GM12878 (cell line): Measurements from ENCODE around the gene TSEN34. TPM values are rescaled to one million over a fixed set of nuclear protein-coding genes. Genes with fewer than 3 reads are reported as not detected.
A peak's percentile ranks its signal among the peaks of the same experiment; 100 is the strongest.

Experiments used
- BACH1 ChIP-seq: fragments of 450-650 bp; IDR thresholded peaks from 2 replicates; pipeline ENCODE4 v1.6.1; 2017; ENCODE audit warnings: mild to moderate bottlenecking, borderline replicate concordance
- BCLAF1 ChIP-seq: fragments of 450-650 bp; IDR thresholded peaks from 2 replicates; pipeline ENCODE4 v1.6.1; 2017; ENCODE audit warnings: antibody characterized with exemption, mild to moderate bottlenecking, moderate library complexity
- EED ChIP-seq: sonication (generic); IDR thresholded peaks from 2 replicates; pipeline ENCODE4 v1.6.1; 2016; ENCODE audit warnings: antibody characterized with exemption, low read depth
- GATAD2B ChIP-seq: fragments of 450-650 bp; conservative IDR thresholded peaks from 2 replicates; pipeline ENCODE4 v1.6.1; 2017; ENCODE audit warnings: low read depth, mild to moderate bottlenecking, moderate library complexity
- IKZF2 ChIP-seq, 2 experiments: fragments of 450-650 bp; IDR thresholded peaks; 2 replicates each; pipeline ENCODE4 v1.6.1; 2017; ENCODE audit warnings: mild to moderate bottlenecking in 2 of 2, moderate library complexity in 2 of 2
- KLF5 ChIP-seq: fragments of 450-650 bp; IDR thresholded peaks from 2 replicates; pipeline ENCODE4 v1.6.1; 2014; ENCODE audit warnings: mild to moderate bottlenecking; ENCODE audit not compliant: partially characterized antibody
- MEF2B ChIP-seq: fragments of 450-650 bp; IDR thresholded peaks from 2 replicates; pipeline ENCODE4 v1.6.1; 2018; ENCODE audit warnings: mild to moderate bottlenecking, moderate library complexity; ENCODE audit not compliant: partially characterized antibody, poor library complexity, severe bottlenecking
- MLLT1 ChIP-seq: fragments of 450-650 bp; IDR thresholded peaks from 2 replicates; pipeline ENCODE4 v1.6.1; 2016; ENCODE audit warnings: mild to moderate bottlenecking
- NFXL1 ChIP-seq: fragments of 450-650 bp; IDR thresholded peaks from 2 replicates; pipeline ENCODE4 v1.6.1; 2017; ENCODE audit warnings: antibody characterized with exemption, mild to moderate bottlenecking, borderline replicate concordance
- NFYA ChIP-seq: IDR thresholded peaks from 2 replicates; pipeline ENCODE4 v1.6.1; 2011; ENCODE audit warnings: low read depth, mild to moderate bottlenecking, low read length, improper control_type of control experiment, borderline replicate concordance
- NFYB ChIP-seq: IDR thresholded peaks from 2 replicates; pipeline ENCODE4 v1.6.1; 2011; ENCODE audit warnings: low read depth, mild to moderate bottlenecking, low read length, improper control_type of control experiment, moderate library complexity; ENCODE audit not compliant: insufficient read depth
- NR2F1 ChIP-seq: fragments of 450-650 bp; conservative IDR thresholded peaks from 2 replicates; pipeline ENCODE4 v1.6.1; 2017; ENCODE audit warnings: mild to moderate bottlenecking
- SMAD1 ChIP-seq: fragments of 450-650 bp; IDR thresholded peaks from 2 replicates; pipeline ENCODE4 v1.6.1; 2018; ENCODE audit warnings: mild to moderate bottlenecking, low read depth; ENCODE audit not compliant: partially characterized antibody
- STAT3 ChIP-seq: IDR thresholded peaks from 2 replicates; pipeline ENCODE4 v1.6.1; 2011; ENCODE audit warnings: low read depth, low read length, improper control_type of control experiment
- SUZ12 ChIP-seq: fragments of 200-600 bp; sonication (generic); IDR thresholded peaks from one replicate; pipeline ENCODE4 v1.6.1; 2018; ENCODE audit warnings: antibody characterized with exemption, mild to moderate bottlenecking; ENCODE audit not compliant: unreplicated experiment
- WRNIP1 ChIP-seq: IDR thresholded peaks from 2 replicates; pipeline ENCODE4 v1.6.1; 2011; ENCODE audit warnings: low read depth, low read length, improper control_type of control experiment, borderline replicate concordance
- ZNF217 ChIP-seq: fragments of 450-650 bp; IDR thresholded peaks from 2 replicates; pipeline ENCODE4 v1.6.1; 2017; ENCODE audit warnings: antibody characterized with exemption, mild to moderate bottlenecking
- ZZZ3 ChIP-seq: IDR thresholded peaks from 2 replicates; pipeline ENCODE4 v1.6.1; 2011; ENCODE audit warnings: low read depth; ENCODE audit not compliant: control insufficient read depth, insufficient read length
- polyA plus RNA-seq, 11 experiments: library from polyadenylated mRNA; depleted of rRNA in 4 of 11; unstranded in 6 of 11; stranded (reverse) in 5 of 11; fragments of >200 nt; fragmentation: Nextera tagmentation in 4 of 11; fragmentation: Illumina TruSeq in 1 of 11; extraction: Ambion mirVana in 4 of 11; extraction: Trizol in 1 of 11; gene quantifications; 1 replicate in 1 of 11; 2 replicates in 10 of 11; pipeline versions ENCODE4 v1.2.1 to v1.2.3, GENCODE V29; 2011 to 2016; ENCODE audit warnings: inconsistent platforms in 2 of 11, missing spikeins in 2 of 11, low read depth in 1 of 11
- total RNA-seq, 4 experiments: library from RNA; depleted of rRNA in 3 of 4; stranded (reverse); fragments of >200 nt in 3 of 4; fragmentation: Illumina TruSeq in 1 of 4; extraction: Trizol in 1 of 4; gene quantifications; 2 replicates each; pipeline versions ENCODE4 v1.2.1 to v1.2.3, GENCODE V29; 2013 to 2021
- TF ChIP-seq, protein P1 (sequence below): fragments of 450-650 bp; IDR thresholded peaks from 2 replicates; pipeline ENCODE4 v1.6.1; 2017; ENCODE audit warnings: borderline replicate concordance
- TF ChIP-seq, protein P2 (sequence below): IDR thresholded peaks from 2 replicates; pipeline ENCODE4 v1.6.1; 2012; ENCODE audit warnings: low read depth, low read length, improper control_type of control experiment

TSEN34 gene
- total and polyA plus RNA-seq, 10 of the 15 experiments (the other 5 are each of a cell fraction or from before 2014, with no cell fraction given) = 1.0 to 35.9 (median 16.8) TPM

DNA sequence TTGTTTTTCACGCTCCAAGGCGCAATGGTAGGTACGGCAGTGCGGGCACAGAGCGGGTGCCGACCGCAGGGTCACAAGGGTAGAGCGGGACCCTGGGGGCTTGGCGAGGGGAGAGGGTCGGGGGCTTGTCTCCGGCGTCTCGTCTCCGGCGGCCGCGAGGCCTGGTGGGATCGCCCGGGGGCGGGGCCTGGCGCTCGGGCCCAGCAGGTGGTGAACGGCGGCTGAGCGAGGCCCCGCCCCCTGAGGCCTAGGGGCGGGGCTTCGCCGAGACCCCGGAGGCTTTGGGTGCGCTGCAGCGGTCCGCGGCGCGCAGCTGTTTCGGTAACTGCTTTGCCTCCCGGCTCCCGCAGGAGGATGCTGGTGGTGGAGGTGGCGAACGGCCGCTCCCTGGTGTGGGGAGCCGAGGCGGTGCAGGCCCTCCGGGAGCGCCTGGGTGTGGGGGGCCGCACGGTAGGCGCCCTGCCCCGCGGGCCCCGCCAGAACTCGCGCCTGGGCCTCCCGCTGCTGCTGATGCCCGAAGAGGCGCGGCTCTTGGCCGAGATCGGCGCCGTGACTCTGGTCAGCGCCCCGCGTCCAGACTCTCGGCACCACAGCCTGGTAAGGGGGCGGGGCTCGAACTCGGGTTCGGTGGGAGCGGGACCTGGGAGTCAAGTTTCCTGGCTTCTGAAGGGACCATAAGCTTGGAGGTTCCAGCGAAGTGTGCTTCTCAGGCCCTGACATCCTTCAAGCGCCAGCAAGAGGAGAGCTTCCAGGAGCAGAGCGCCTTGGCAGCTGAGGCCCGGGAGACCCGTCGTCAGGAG is at the start of gene TSEN34 (continued):
- TF ChIP-seq, protein P1, sequence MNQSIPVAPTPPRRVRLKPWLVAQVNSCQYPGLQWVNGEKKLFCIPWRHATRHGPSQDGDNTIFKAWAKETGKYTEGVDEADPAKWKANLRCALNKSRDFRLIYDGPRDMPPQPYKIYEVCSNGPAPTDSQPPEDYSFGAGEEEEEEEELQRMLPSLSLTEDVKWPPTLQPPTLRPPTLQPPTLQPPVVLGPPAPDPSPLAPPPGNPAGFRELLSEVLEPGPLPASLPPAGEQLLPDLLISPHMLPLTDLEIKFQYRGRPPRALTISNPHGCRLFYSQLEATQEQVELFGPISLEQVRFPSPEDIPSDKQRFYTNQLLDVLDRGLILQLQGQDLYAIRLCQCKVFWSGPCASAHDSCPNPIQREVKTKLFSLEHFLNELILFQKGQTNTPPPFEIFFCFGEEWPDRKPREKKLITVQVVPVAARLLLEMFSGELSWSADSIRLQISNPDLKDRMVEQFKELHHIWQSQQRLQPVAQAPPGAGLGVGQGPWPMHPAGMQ = no peak
- TF ChIP-seq SUZ12 (no peak), GATAD2B (peak; percentile 86), BCLAF1 (no peak), NFYB (no peak), EED (no peak), ZZZ3 (no peak), STAT3 (no peak), KLF5 (peak; percentile 87), MLLT1 (no peak), NFXL1 (no peak), IKZF2 (IDR thresholded peaks at IDR 0.05) (no peak), NR2F1 (peak; percentile 69), ZNF217 (no peak), NFYA (no peak), SMAD1 (no peak), MEF2B (peak; percentile 54), BACH1 (peak; percentile 73), WRNIP1 (no peak)
- TF ChIP-seq, protein P2, sequence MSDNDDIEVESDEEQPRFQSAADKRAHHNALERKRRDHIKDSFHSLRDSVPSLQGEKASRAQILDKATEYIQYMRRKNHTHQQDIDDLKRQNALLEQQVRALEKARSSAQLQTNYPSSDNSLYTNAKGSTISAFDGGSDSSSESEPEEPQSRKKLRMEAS = peak; percentile 30; the same call in 1 of the 2 replicates
